OCI-LY7 (cell line): Measurements from ENCODE around the gene VASH2. TPM values are rescaled to one million over a fixed set of nuclear protein-coding genes. Genes with fewer than 3 reads are reported as not detected.

ENCODE experiments used
- BruUV-seq: library from RNA; stranded (reverse); fragments of 400-500 nt; replicated peaks from 2 replicates; lab custom pipeline; 2021; lab: Mats Ljungman, UMichigan
- CTCF ChIA-PET: fragments of 300-600 bp; sonication (Branson Sonifier 250); formaldehyde crosslinking; loops from one replicate; lab custom pipeline; 2022; ENCODE audit warnings: antibody characterized with exemption; ENCODE audit not compliant: unreplicated experiment; lab: Charles Lee
- POLR2A ChIA-PET: fragments of 300-600 bp; sonication (Branson Sonifier 250); formaldehyde crosslinking; loops from one replicate; lab custom pipeline; 2022; ENCODE audit warnings: antibody characterized with exemption; lab: Charles Lee
- DNase-seq: peaks from one replicate; pipeline ENCODE4 v3.0.0-alpha.2; 2015; ENCODE audit warnings: low spot score
- H2AFZ ChIP-seq: fragments of 200-600 bp; sonication (generic), shearing (Covaris generic); 2 replicates; pipeline ENCODE4 v1.6.1; 2014; ENCODE audit warnings: mild to moderate bottlenecking, antibody characterized with exemption, low read length, moderate library complexity
- H3K27ac ChIP-seq: fragments of 200-600 bp; sonication (generic); 2 replicates; pipeline ENCODE4 v1.5.1; 2014; ENCODE audit warnings: mixed run types, low read depth, mild to moderate bottlenecking, moderate library complexity, low read length, inconsistent platforms; ENCODE audit not compliant: poor library complexity, severe bottlenecking
- H3K36me3 ChIP-seq: fragments of 200-600 bp; sonication (generic); 2 replicates; pipeline ENCODE4 v1.6.1; 2014; ENCODE audit warnings: mild to moderate bottlenecking, antibody characterized with exemption, low read length, moderate library complexity, mixed read lengths; ENCODE audit not compliant: insufficient read depth
- H3K4me1 ChIP-seq: fragments of 200-600 bp; sonication (generic); 2 replicates; pipeline ENCODE4 v1.5.1; 2014; ENCODE audit warnings: mild to moderate bottlenecking, low read length; ENCODE audit not compliant: insufficient read depth, poor library complexity, severe bottlenecking
- H3K4me2 ChIP-seq: fragments of 200-600 bp; sonication (generic); 2 replicates; pipeline ENCODE4 v1.6.1; 2014; ENCODE audit warnings: mild to moderate bottlenecking, low read length
- H3K4me3 ChIP-seq: fragments of 200-600 bp; sonication (generic); 2 replicates; pipeline ENCODE4 v1.5.1; 2014; ENCODE audit warnings: mild to moderate bottlenecking, low read depth, low read length; ENCODE audit not compliant: poor library complexity, severe bottlenecking
- H3K79me2 ChIP-seq: fragments of 200-600 bp; sonication (generic); 2 replicates; pipeline ENCODE4 v1.6.1; 2016; ENCODE audit warnings: low read depth, mild to moderate bottlenecking, low read length, moderate library complexity, mixed read lengths; ENCODE audit not compliant: insufficient read depth
- H3K9me2 ChIP-seq: fragments of 200-600 bp; sonication (generic); 2 replicates; pipeline ENCODE4 v1.6.1; 2016; ENCODE audit warnings: mild to moderate bottlenecking, low read length, mixed read lengths; ENCODE audit not compliant: insufficient read depth
- H3K9me3 ChIP-seq: fragments of 200-600 bp; sonication (generic); 2 replicates; pipeline ENCODE4 v1.6.1; 2014; ENCODE audit warnings: mild to moderate bottlenecking, mixed run types, low read length, mixed read lengths
- H4K20me1 ChIP-seq: fragments of 200-600 bp; sonication (generic); 2 replicates; pipeline ENCODE4 v1.6.1; 2014; ENCODE audit warnings: mild to moderate bottlenecking, antibody characterized with exemption, low read length, moderate library complexity, mixed read lengths; ENCODE audit not compliant: insufficient read depth
- EZH2phosphoT487 ChIP-seq: fragments of 200-600 bp; sonication (generic); IDR thresholded peaks from 2 replicates; pipeline ENCODE4 v1.6.1; 2018; ENCODE audit warnings: low read depth, borderline replicate concordance, mild to moderate bottlenecking, mixed run types, antibody characterized with exemption, low read length, moderate library complexity, mixed read lengths
- intact Hi-C: fragments of 100-400 bp; cut with micrococcal nuclease; formaldehyde crosslinking; loops from one replicate; pipeline ENCODE4 v1.10.0; 2022; ENCODE audit not compliant: unreplicated experiment
- total RNA-seq, 2 experiments: library from RNA; depleted of rRNA in 1 of 2; stranded (reverse); fragments of >200 nt in 1 of 2; shearing (Covaris generic) in 1 of 2; gene quantifications; 2 replicates each; pipeline ENCODE4 v1.2.3, GENCODE V29; 2014 to 2022
- TF ChIP-seq, protein P1 (sequence below): fragments of 200-600 bp; sonication (generic); conservative IDR thresholded peaks from 2 replicates; pipeline ENCODE4 v1.5.1; 2014; ENCODE audit warnings: mild to moderate bottlenecking, antibody characterized with exemption, low read length, moderate library complexity, mixed read lengths

VASH2 gene
- total RNA-seq, 2 experiments from 2014 or later: 7.3 to 7.4 TPM

DNA sequence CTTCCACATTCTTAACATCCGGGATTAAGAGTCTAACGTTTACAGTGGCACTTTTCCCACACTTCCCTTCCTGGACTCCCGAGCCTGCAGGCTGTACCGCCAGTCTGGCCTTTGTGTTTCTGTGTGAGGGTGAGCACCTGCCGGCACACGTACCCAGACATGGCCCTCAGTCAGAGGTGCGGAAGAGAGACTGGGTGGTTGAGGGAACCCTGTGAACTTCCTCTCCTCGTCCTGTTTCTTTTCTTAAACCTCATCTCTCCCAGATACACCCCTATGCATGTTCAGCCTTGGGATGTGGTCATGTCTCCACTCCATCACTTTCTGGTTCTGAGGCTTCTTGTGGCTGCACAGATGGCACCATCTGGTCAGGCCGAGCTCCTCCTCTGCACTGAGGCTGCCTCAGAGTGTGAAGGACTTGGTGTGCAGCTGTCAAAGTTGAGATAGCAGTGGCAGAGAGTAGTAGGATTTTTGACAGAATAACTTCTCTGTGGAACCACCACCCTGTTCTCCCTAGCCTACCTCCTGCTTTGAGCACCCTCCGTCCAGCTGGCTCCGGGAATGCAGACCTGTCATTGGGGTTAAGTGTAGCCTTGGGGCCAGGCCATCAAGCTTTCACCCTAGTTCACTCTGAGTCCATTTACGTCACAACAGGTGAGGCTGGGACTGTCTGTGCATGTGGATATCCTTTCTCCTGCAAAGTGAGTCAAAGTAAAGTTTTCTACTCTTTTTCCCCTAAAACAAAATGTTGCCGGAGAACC, 31.4 kb downstream of the VASH2 start:
- Histone ChIP-seq H4K20me1 (no peaks in the 10 kb centered on the region), H3K9me2 (no peaks in the 10 kb centered on the region), H3K9me3 (no peaks in the 10 kb centered on the region), H3K36me3 (no peaks in the 10 kb centered on the region), H3K4me1 (no peaks in the 10 kb centered on the region), H3K79me2 (no peaks in the 10 kb centered on the region), H2AFZ (no peak overlapping the region), H3K4me3 (no peak overlapping the region), H3K4me2 (no peak overlapping the region), H3K27ac (no peak overlapping the region)
- DNase-seq: no peak
- no TSS peak for BruUV-seq
- CTCF ChIA-PET: no interaction called here
- POLR2A ChIA-PET: interaction anchor here (0.7 to 1.1 kb wide), 2 partner anchors 25 to 191 kb away, joined by 3 to 6 read pairs; no protein-coding TSS in a partner anchor
- TF ChIP-seq, protein P1, sequence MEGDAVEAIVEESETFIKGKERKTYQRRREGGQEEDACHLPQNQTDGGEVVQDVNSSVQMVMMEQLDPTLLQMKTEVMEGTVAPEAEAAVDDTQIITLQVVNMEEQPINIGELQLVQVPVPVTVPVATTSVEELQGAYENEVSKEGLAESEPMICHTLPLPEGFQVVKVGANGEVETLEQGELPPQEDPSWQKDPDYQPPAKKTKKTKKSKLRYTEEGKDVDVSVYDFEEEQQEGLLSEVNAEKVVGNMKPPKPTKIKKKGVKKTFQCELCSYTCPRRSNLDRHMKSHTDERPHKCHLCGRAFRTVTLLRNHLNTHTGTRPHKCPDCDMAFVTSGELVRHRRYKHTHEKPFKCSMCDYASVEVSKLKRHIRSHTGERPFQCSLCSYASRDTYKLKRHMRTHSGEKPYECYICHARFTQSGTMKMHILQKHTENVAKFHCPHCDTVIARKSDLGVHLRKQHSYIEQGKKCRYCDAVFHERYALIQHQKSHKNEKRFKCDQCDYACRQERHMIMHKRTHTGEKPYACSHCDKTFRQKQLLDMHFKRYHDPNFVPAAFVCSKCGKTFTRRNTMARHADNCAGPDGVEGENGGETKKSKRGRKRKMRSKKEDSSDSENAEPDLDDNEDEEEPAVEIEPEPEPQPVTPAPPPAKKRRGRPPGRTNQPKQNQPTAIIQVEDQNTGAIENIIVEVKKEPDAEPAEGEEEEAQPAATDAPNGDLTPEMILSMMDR: no peak
- TF ChIP-seq EZH2phosphoT487: no peak
- intact Hi-C loops: no loop called here

DNA sequence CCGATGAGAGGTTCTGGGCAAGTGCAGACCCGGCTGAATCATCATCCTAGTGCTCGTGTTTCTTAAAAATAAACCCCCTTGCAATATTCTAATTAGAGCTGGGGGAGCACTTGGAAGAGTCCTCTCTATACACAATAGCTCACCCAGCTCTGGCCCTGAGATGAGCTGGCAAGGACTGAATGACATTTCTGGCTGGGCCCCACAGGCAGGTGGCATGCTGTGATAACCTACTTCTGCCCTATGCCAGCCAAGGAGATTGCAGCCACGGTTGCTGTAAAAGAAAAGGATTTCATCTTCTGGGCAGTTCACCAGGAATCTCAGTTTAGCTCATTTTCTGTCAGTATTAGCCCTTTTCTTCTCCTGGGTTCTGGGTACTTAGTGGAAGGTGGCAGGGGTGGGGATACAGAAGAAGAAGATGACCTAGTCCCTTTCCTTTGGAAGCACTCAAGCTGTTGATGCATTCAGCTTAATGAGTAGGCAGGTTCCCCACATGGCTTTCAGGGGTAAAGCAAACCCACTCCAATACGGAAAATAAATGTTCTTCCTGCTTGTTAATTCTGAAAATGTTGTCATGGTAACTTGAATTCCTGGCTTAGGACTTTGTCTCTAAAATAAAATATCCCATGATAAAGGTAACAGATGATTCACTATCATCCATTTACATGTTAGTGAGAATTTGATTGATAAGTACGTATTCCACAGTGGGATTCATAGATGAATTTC, 32.2 kb downstream of the VASH2 start:
- POLR2A ChIA-PET: interaction anchor here (0.7 to 1.1 kb wide), 2 partner anchors 24 to 192 kb away, joined by 3 to 6 read pairs; no protein-coding TSS in a partner anchor
- no peaks in the 10 kb centered on the region for H3K79me2 ChIP-seq
- intact Hi-C loops: no loop called here
- no peak for TF ChIP-seq EZH2phosphoT487
- TF ChIP-seq, protein P1: no peak
- H3K36me3 ChIP-seq: no peaks in the 10 kb centered on the region
- no peaks in the 10 kb centered on the region for H3K4me1 ChIP-seq
- no TSS peak for BruUV-seq
- no peaks in the 10 kb centered on the region for H3K9me2 ChIP-seq
- no peak overlapping the region for H3K4me2 ChIP-seq
- no peaks in the 10 kb centered on the region for H3K9me3 ChIP-seq
- H3K4me3 ChIP-seq: no peak overlapping the region
- no peak overlapping the region for H2AFZ ChIP-seq
- CTCF ChIA-PET: no interaction called here
- H3K27ac ChIP-seq: no peak overlapping the region
- H4K20me1 ChIP-seq: no peaks in the 10 kb centered on the region
- DNase-seq: no peak
